Liver (tissue), 9 donors: ENCODE measurements around the gene TSHZ2. TPM values are rescaled to one million over a fixed set of nuclear protein-coding genes. Genes with fewer than 3 reads are reported as not detected.

Experiments
- DNase-seq: peaks from one replicate; pipeline ENCODE4 v3.0.0-alpha.2; 2017; ENCODE audit warnings: low spot score
- H3K27ac ChIP-seq, 2 donors: one replicate each; pipeline ENCODE4 v1.7.0; 2013; ENCODE audit warnings: inconsistent platforms in 2 of 2, low read length in 2 of 2, control low read depth in 1 of 2, low read depth in 1 of 2, mild to moderate bottlenecking in 1 of 2
- H3K27me3 ChIP-seq, 4 donors: one replicate each; pipeline versions ENCODE4 v1.6.1 to v1.7.0; 2013; ENCODE audit warnings: low read length in 3 of 4, inconsistent platforms in 1 of 4, mild to moderate bottlenecking in 1 of 4, moderate library complexity in 1 of 4; ENCODE audit not compliant: control insufficient read depth in 4 of 4, insufficient read depth in 4 of 4
- H3K36me3 ChIP-seq, 4 donors: one replicate each; pipeline versions ENCODE4 v1.6.1 to v1.7.0; 2013; ENCODE audit warnings: low read length in 3 of 4, mild to moderate bottlenecking in 3 of 4, low read depth in 1 of 4, moderate library complexity in 1 of 4; ENCODE audit not compliant: control insufficient read depth in 4 of 4, insufficient read depth in 3 of 4
- H3K4me1 ChIP-seq, 4 donors: one replicate each; pipeline versions ENCODE4 v1.6.1 to v1.7.0; 2013; ENCODE audit warnings: low read length in 3 of 4, mild to moderate bottlenecking in 3 of 4, moderate library complexity in 1 of 4; ENCODE audit not compliant: control insufficient read depth in 4 of 4, insufficient read depth in 4 of 4
- H3K4me3 ChIP-seq, 3 donors: one replicate each; pipeline versions ENCODE4 v1.6.1 to v1.7.0; 2013; ENCODE audit warnings: low read length in 3 of 3, control low read depth in 1 of 3, low read depth in 1 of 3, mild to moderate bottlenecking in 1 of 3
- H3K9ac ChIP-seq, 2 donors: one replicate each; pipeline ENCODE4 v1.7.0; 2013; ENCODE audit warnings: low read length in 2 of 2, mild to moderate bottlenecking in 2 of 2, moderate library complexity in 2 of 2, control low read depth in 1 of 2, low read depth in 1 of 2
- H3K9me3 ChIP-seq, 4 donors: one replicate each; pipeline versions ENCODE4 v1.6.1 to v1.7.0; 2013; ENCODE audit warnings: low read length in 3 of 4; ENCODE audit not compliant: control insufficient read depth in 4 of 4
- ATF3 ChIP-seq: IDR thresholded peaks from 2 replicates; pipeline ENCODE4 v1.6.1; 2016; ENCODE audit warnings: antibody characterized with exemption
- EGR1 ChIP-seq, 2 donors: IDR thresholded peaks; 2 replicates each; pipeline ENCODE4 v1.6.1; 2016 to 2018; ENCODE audit warnings: antibody characterized with exemption in 2 of 2, low read depth in 2 of 2
- GABPA ChIP-seq, 2 donors: IDR thresholded peaks in 1 of 2; conservative IDR thresholded peaks in 1 of 2; 2 replicates each; pipeline ENCODE4 v1.6.1; 2016; ENCODE audit warnings: antibody characterized with exemption in 2 of 2, mild to moderate bottlenecking in 1 of 2, moderate library complexity in 1 of 2
- REST ChIP-seq: IDR thresholded peaks from 2 replicates; pipeline ENCODE4 v1.6.1; 2016; ENCODE audit warnings: antibody characterized with exemption, mild to moderate bottlenecking
- TAF1 ChIP-seq: conservative IDR thresholded peaks from 2 replicates; pipeline ENCODE4 v1.6.1; 2016; ENCODE audit warnings: antibody characterized with exemption, mild to moderate bottlenecking
- WGBS: extraction: QIAGEN DNeasy Blood & Tissue Kit; methylation state at CpG from one replicate; pipeline ENCODE4 v1.1.7; 2013; 5-methylcytosine and 5-hydroxymethylcytosine counted together
- polyA plus RNA-seq, 2 donors: library from polyadenylated mRNA; stranded (reverse) in 1 of 2; unstranded in 1 of 2; fragments of 200-250 nt in 1 of 2; fragments of >200 nt in 1 of 2; fragmentation: Nextera tagmentation in 1 of 2; extraction: Ambion mirVana in 1 of 2; gene quantifications; one replicate each; pipeline versions ENCODE4 v1.2.1 to v1.2.3, GENCODE V29; 2013 to 2015
- total RNA-seq, 2 donors: library from RNA; depleted of rRNA; stranded (reverse); fragments of >200 nt; gene quantifications; one replicate each; pipeline ENCODE4 v1.2.3, GENCODE V29; 2014
- donor health status: healthy.
- donor health status: healthy.
- donor health status: healthy.
- donor health status: healthy.
- donor health status: healthy.

TSHZ2 gene
- total and polyA plus RNA-seq, 4 donors, result 2.9 to 11.3 (median 7.8) TPM

- no peak overlapping the region for H3K9ac ChIP-seq
- no peaks in the 10 kb centered on the region for H3K9me3 ChIP-seq
- H3K27ac ChIP-seq, result no peak overlapping the region
- WGBS, result 71% methylated on average over 5 of the region's 5 CpGs
- H3K4me3 ChIP-seq, result no peak overlapping the region
- DNase-seq, result no peak
- H3K27me3 ChIP-seq, result no peaks in the 10 kb centered on the region
- H3K4me1 ChIP-seq, result peaks cover 0 to 12% (median 7%) of the 10 kb centered on the region in 4 donors
- H3K36me3 ChIP-seq, result no peaks in the 10 kb centered on the region
- TF ChIP-seq REST (no peak), EGR1 (IDR thresholded peaks at IDR 0.05; ENCODE audit: low read depth in 2 of 2) (no peak), GABPA (IDR thresholded peaks at IDR 0.05 in 1 of 2, conservative IDR thresholded peaks at IDR 0.05 in 1 of 2) (no peak), ATF3 (no peak), TAF1 (no peak)
Observed at GRCh38 chr20:53395188-53395923, 423.2 kb downstream of the TSHZ2 start.

GRCh38 chr20:53399083-53399482 is 426.9 kb downstream of the TSHZ2 start:
- Histone ChIP-seq H3K27me3 (no peaks in the 10 kb centered on the region), H3K4me3 (no peak overlapping the region), H3K27ac (no peak overlapping the region), H3K9me3 (no peaks in the 10 kb centered on the region), H3K36me3 (no peaks in the 10 kb centered on the region), H3K4me1 (peaks cover 0 to 15% (median 6%) of the 10 kb centered on the region in 4 donors), H3K9ac (no peak overlapping the region)
- no peak for TF ChIP-seq EGR1 (IDR thresholded peaks at IDR 0.05; ENCODE audit: low read depth in 2 of 2)
- no peak for TF ChIP-seq REST
- no peak for TF ChIP-seq ATF3
- no peak for DNase-seq
- WGBS, result 95% methylated on average over 7 of the region's 7 CpGs
